ENCODE measurements around the gene POMT2.

- TF ChIP-seq CTCF (IDR thresholded peaks at IDR 0.05) (no peak), POLR2A (IDR thresholded peaks at IDR 0.05) (no peak), EP300 (IDR thresholded peaks at IDR 0.05) (no peak), POLR2AphosphoS5 (IDR thresholded peaks at IDR 0.05) (no peak)
Measured at GRCh38 chr14:77257700-77258099, 63.0 kb downstream of the POMT2 start.
